Endodermal cell (in vitro differentiated cells): ENCODE results near the gene TMEM158. TPM values are rescaled to one million over a fixed set of nuclear protein-coding genes. Genes with fewer than 3 reads are reported as not detected.

Source experiments
- DNase-seq: peaks from one replicate; pipeline ENCODE4 v3.0.0-alpha.2; 2017
- H3K27ac ChIP-seq: 2 replicates; pipeline ENCODE4 v1.5.1; 2013; ENCODE audit warnings: mild to moderate bottlenecking, low read depth, low read length, moderate library complexity
- H3K27me3 ChIP-seq: 2 replicates; pipeline ENCODE4 v1.6.1; 2013; ENCODE audit warnings: mild to moderate bottlenecking, low read length, moderate library complexity; ENCODE audit not compliant: insufficient read depth, control insufficient read depth, poor library complexity, severe bottlenecking
- H3K36me3 ChIP-seq: 2 replicates; pipeline ENCODE4 v1.7.0; 2013; ENCODE audit warnings: mild to moderate bottlenecking, low read length, moderate library complexity; ENCODE audit not compliant: control insufficient read depth, insufficient read depth
- H3K4me1 ChIP-seq: one replicate; pipeline ENCODE4 v1.7.0; 2013; ENCODE audit warnings: low read length; ENCODE audit not compliant: control insufficient read depth, insufficient read depth
- H3K4me3 ChIP-seq: 2 replicates; pipeline ENCODE4 v1.5.1; 2013; ENCODE audit warnings: mild to moderate bottlenecking, low read length, moderate library complexity
- H3K9ac ChIP-seq: 2 replicates; pipeline ENCODE4 v1.6.1; 2013; ENCODE audit warnings: mild to moderate bottlenecking, low read length, moderate library complexity; ENCODE audit not compliant: poor library complexity, severe bottlenecking; ENCODE audit errors: extremely low read depth
- H3K9me3 ChIP-seq: 2 replicates; pipeline ENCODE4 v1.6.1; 2013; ENCODE audit warnings: mild to moderate bottlenecking, low read length, moderate library complexity; ENCODE audit not compliant: control insufficient read depth
- H3K27ac Mint-ChIP-seq: 2 replicates; pipeline ENCODE4 v1.8.0; 2020; ENCODE audit warnings: mixed read lengths
- H3K27me3 Mint-ChIP-seq: 2 replicates; pipeline ENCODE4 v1.8.0; 2021; ENCODE audit warnings: mild to moderate bottlenecking, mixed read lengths; ENCODE audit not compliant: insufficient read depth
- H3K36me3 Mint-ChIP-seq: 2 replicates; pipeline ENCODE4 v1.8.0; 2020; ENCODE audit warnings: low read depth, mixed read lengths
- H3K4me1 Mint-ChIP-seq: 2 replicates; pipeline ENCODE4 v1.8.0; 2020; ENCODE audit warnings: mixed read lengths
- H3K4me3 Mint-ChIP-seq: 2 replicates; pipeline ENCODE4 v1.8.0; 2020; ENCODE audit warnings: mild to moderate bottlenecking, moderate library complexity, mixed read lengths
- H3K9me3 Mint-ChIP-seq: 2 replicates; pipeline ENCODE4 v1.8.0; 2020; ENCODE audit warnings: mild to moderate bottlenecking, mixed read lengths
- WGBS, 2 experiments: methylation state at CpG; one replicate each; pipeline versions ENCODE4 v1.1.5 to v1.1.7; 2013; ENCODE audit warnings: missing lambda C conversion rate in 2 of 2, mixed read lengths in 1 of 2; ENCODE audit not compliant: insufficient coverage in 1 of 2, insufficient read length in 1 of 2; 5-methylcytosine and 5-hydroxymethylcytosine counted together
- long read RNA-seq, 4 experiments: library from polyadenylated mRNA in 2 of 4; library from RNA in 1 of 4; library from capped mRNA in 1 of 4; stranded (forward) in 3 of 4; unstranded in 1 of 4; transcript quantifications; one replicate each; pipeline ENCODE4 v2.0.0, GENCODE V29; 2020 to 2021; ENCODE audit warnings: inconsistent platforms in 1 of 4
- polyA plus RNA-seq, 2 experiments: library from polyadenylated mRNA; stranded (reverse); fragments of 50-300 nt; gene quantifications; one replicate each; pipeline ENCODE4 v1.2.3, GENCODE V29; 2013
- total RNA-seq, 2 donors: library from RNA; stranded (reverse); fragmentation: NEBNext Ultra II Directional in 1 of 2; extraction: Animal tissue kit (Norgen Biotek cat#: 25700) in 1 of 2; gene quantifications; 2 replicates in 1 of 2; 3 replicates in 1 of 2; pipeline ENCODE4 v1.2.1, GENCODE V29; 2021
- TF ChIP-seq, protein P1 (sequence below): fragments of 200-600 bp; sonication (generic); conservative IDR thresholded peaks from 2 replicates; pipeline ENCODE4 v1.5.0; 2021; ENCODE audit warnings: antibody characterized with exemption, mild to moderate bottlenecking

Gene TMEM158
- total RNA-seq = 1 to 10 TPM in 1 of 2 donors, under 1 TPM in 1; 0.31 to 5.5 TPM
- polyA plus RNA-seq (2013, experiment 1 of 2) = 16.6 TPM
- 11.6 TPM for polyA plus RNA-seq (2013, experiment 2 of 2)
- long read RNA-seq, experiment 1 = 0 reads
- long read RNA-seq, experiment 2, partial matches to known transcripts = 0 of 1 reads
- long read RNA-seq, experiment 2, other reads (novel, unspliced or antisense) = 0 of 1 reads
- long read RNA-seq, experiment 3, partial matches to known transcripts = 0 of 2 reads
- long read RNA-seq, experiment 3, other reads (novel, unspliced or antisense) = 0 of 2 reads
- long read RNA-seq, experiment 4 = 0 reads

DNA sequence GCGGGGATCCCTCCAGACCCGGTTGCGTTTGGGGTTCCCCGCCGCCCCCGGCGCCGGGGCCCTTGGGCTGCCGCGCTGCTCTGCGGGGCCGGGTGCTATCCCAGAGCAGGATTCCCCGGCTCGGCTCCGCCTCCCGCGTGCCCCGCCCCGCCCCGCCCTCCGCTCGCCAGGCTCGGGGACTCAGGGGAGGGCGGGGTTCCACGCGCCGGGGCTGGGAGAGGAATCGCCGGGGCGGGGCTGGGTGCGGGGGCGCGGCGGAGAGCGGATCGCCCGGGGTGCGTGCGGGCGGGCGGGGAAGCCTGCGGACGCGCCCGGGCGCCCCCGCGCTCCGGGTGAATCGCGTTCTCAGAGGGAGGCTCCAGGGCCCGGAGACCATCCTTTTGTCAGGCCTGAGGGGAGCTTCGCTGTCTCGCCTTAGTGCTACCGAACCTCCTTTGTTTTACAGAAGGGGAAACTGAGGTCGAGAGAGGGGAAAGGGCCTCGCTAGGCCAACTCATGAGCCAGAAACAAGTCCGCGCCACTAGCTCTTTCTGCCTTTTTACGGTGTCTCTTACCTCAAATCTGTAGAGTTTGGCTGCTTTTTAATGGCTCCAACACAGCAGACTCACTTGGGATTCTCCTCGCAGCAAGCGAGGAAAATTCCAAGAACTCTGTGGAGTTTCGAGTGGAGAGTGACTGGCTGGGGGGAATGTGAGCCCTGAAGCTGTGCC is at the start of gene TMEM158:
Gene TMEM158 (minus strand): TSS at position 82 of the 710 bp plus-strand sequence. CDS start 260 bp downstream, outside the sequence.
- peak; percentile 93 for DNase-seq
- Mint-ChIP-seq H3K27me3 (peaks cover 82% of the 10 kb centered on the region), H3K36me3 (no peaks in the 10 kb centered on the region), H3K27ac (no peak within 1 kb of the TSS), H3K4me1 (peaks cover 8% of the 10 kb centered on the region), H3K4me3 (peak within 1 kb of the TSS; percentile 66), H3K9me3 (no peaks in the 10 kb centered on the region)
- Histone ChIP-seq H3K36me3 (no peaks in the 10 kb centered on the region), H3K9me3 (no peaks in the 10 kb centered on the region), H3K4me3 (peak within 1 kb of the TSS; percentile 78), H3K27me3 (peaks cover 83% of the 10 kb centered on the region), H3K9ac (no peak within 1 kb of the TSS), H3K4me1 (no peaks in the 10 kb centered on the region), H3K27ac (no peak within 1 kb of the TSS)
- TF ChIP-seq, protein P1, sequence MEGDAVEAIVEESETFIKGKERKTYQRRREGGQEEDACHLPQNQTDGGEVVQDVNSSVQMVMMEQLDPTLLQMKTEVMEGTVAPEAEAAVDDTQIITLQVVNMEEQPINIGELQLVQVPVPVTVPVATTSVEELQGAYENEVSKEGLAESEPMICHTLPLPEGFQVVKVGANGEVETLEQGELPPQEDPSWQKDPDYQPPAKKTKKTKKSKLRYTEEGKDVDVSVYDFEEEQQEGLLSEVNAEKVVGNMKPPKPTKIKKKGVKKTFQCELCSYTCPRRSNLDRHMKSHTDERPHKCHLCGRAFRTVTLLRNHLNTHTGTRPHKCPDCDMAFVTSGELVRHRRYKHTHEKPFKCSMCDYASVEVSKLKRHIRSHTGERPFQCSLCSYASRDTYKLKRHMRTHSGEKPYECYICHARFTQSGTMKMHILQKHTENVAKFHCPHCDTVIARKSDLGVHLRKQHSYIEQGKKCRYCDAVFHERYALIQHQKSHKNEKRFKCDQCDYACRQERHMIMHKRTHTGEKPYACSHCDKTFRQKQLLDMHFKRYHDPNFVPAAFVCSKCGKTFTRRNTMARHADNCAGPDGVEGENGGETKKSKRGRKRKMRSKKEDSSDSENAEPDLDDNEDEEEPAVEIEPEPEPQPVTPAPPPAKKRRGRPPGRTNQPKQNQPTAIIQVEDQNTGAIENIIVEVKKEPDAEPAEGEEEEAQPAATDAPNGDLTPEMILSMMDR = no peak
- 3 to 20% methylated on average over 12 to 63 of the region's 63 CpGs for whole genome bisulfite sequencing, 2 experiments

DNA sequence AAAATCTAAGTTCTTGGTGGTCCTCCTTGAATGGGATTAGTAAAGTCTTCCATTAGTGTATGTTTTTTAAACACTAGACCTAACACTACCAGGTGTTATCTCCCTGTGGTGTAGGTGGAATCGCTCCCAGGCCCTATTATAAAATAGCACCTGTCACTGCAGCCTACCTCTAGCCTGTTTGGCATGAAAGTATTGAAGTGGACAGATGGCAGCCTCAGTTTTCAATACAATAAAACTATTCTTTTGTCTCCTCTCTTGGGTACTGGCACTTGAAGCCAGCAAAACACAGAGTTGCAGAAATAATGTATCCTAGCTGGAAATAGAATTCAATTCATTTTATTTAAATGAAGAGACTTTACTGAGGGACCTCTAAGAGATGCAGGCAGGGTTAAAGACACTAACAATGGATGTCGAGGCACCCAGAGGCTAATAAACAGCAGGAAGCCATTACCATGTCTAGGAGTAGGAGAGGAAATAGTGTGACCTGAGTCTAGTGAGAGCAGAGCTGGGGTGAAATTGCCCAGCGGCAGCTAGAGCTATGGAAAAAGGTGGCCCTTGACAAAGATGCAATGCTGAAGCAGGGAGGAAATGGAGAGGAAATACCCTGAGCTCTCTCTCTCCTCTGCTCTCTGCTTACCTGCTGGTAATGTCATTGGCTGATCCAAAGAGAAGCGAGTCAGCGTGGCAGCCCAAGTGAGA is 49.1 kb upstream of the TMEM158 start:
- Mint-ChIP-seq H3K9me3 (peaks cover 37% of the 10 kb centered on the region), H3K27me3 (peaks cover 16% of the 10 kb centered on the region), H3K36me3 (no peaks in the 10 kb centered on the region), H3K27ac (no peak overlapping the region), H3K4me3 (no peak overlapping the region), H3K4me1 (peaks cover 32% of the 10 kb centered on the region)
- H3K4me3 ChIP-seq = no peak overlapping the region
- H3K4me1 ChIP-seq = peaks cover 2% of the 10 kb centered on the region
- peak; percentile 56 for DNase-seq
- H3K9ac ChIP-seq = no peak overlapping the region
- TF ChIP-seq, protein P1 = no peak
- WGBS, 2 experiments = 41 to 46% methylated on average over 2 to 5 of the region's 5 CpGs
- H3K27ac ChIP-seq = no peak overlapping the region
- peaks cover 39% of the 10 kb centered on the region for H3K9me3 ChIP-seq
- H3K27me3 ChIP-seq = no peaks in the 10 kb centered on the region
- no peaks in the 10 kb centered on the region for H3K36me3 ChIP-seq

DNA sequence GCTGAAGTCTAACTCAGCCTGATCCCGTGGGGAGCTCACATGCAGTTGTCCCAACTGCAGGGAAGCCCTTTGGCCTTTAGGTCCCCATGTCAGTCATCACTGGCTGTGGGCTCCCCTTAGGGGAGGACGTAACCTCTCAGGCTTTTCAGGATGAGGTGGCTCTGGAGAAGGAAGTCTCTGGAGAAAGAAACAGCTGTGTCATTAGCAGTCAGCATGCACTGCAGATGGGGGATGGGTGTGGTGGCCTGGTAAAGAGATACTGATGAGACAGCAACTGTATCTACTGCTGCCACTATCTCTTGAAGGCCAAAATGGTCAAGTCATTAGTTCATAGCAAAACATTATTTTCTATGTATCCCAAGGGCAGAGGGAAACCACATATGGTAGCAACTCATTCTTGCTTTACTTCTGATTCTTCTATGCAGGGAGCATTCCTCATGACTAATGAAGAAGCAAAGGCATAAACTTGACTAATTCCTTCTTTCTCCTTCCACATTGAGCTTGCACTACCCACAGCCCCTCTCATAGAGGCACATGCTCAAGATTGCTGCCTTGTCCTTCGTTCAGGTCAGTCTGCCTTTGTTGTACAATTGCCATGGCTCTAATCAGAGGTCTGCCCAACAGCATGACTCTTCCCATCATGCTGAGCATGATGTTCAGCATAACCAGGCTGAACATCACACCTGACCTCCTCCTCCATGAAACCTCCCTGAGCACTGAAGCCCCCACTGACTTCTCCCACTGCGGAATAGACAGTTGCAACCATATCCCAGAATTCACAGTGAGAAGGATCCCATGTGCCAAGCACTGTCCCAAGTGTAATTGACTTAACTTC is 47.8 kb upstream of the TMEM158 start:
- DNase-seq = peak; percentile 50
- Histone ChIP-seq H3K36me3 (no peaks in the 10 kb centered on the region), H3K9me3 (peaks cover 27% of the 10 kb centered on the region), H3K27me3 (no peaks in the 10 kb centered on the region), H3K9ac (no peak overlapping the region), H3K4me3 (no peak overlapping the region), H3K27ac (no peak overlapping the region), H3K4me1 (peaks cover 2% of the 10 kb centered on the region)
- peaks cover 25% of the 10 kb centered on the region for H3K9me3 Mint-ChIP-seq
- H3K27me3 Mint-ChIP-seq = peaks cover 16% of the 10 kb centered on the region
- 84 to 100% methylated on average over 2 to 4 of the region's 4 CpGs for WGBS, 2 experiments
- H3K4me3 Mint-ChIP-seq = no peak overlapping the region
- H3K36me3 Mint-ChIP-seq = no peaks in the 10 kb centered on the region
- H3K4me1 Mint-ChIP-seq = peaks cover 37% of the 10 kb centered on the region
- TF ChIP-seq, protein P1 = no peak
- H3K27ac Mint-ChIP-seq = no peak overlapping the region
